Mesenchymal stem cell (in vitro differentiated cells and primary cell): ENCODE measurements around the gene ELK4.

ENCODE experiments used
- DNase-seq: peaks from one replicate; pipeline ENCODE4 v3.0.0-alpha.2; 2013
- H2AFZ ChIP-seq: one replicate; pipeline ENCODE4 v1.6.1; 2013; ENCODE audit warnings: low read depth, mild to moderate bottlenecking, control low read depth, inconsistent platforms, low read length, moderate library complexity
- H2AK5ac ChIP-seq: 2 replicates; pipeline ENCODE4 v1.6.1; 2013; ENCODE audit warnings: low read length, moderate library complexity, mild to moderate bottlenecking, inconsistent platforms; ENCODE audit not compliant: severe bottlenecking
- H2BK120ac ChIP-seq: one replicate; pipeline ENCODE4 v1.6.1; 2013; ENCODE audit warnings: low read depth, mild to moderate bottlenecking, inconsistent platforms, low read length, moderate library complexity
- H2BK12ac ChIP-seq, 2 experiments: one replicate each; pipeline ENCODE4 v1.6.1; 2013; ENCODE audit warnings: inconsistent platforms in 2 of 2, low read length in 2 of 2, mild to moderate bottlenecking in 2 of 2, moderate library complexity in 2 of 2, control low read depth in 1 of 2
- H2BK15ac ChIP-seq: one replicate; pipeline ENCODE4 v1.6.1; 2013; ENCODE audit warnings: mild to moderate bottlenecking, low read depth, inconsistent platforms; ENCODE audit not compliant: poor library complexity, severe bottlenecking
- H2BK5ac ChIP-seq: 2 replicates; pipeline ENCODE4 v1.6.1; 2013; ENCODE audit warnings: low read depth, mild to moderate bottlenecking, low read length, control low read depth, inconsistent platforms; ENCODE audit not compliant: poor library complexity, severe bottlenecking
- H3K14ac ChIP-seq, 2 experiments: one replicate each; pipeline ENCODE4 v1.6.1; 2013; ENCODE audit warnings: inconsistent platforms in 2 of 2, low read length in 2 of 2, control low read depth in 1 of 2, mild to moderate bottlenecking in 1 of 2, moderate library complexity in 1 of 2
- H3K18ac ChIP-seq, 2 experiments: one replicate each; pipeline ENCODE4 v1.6.1; 2013; ENCODE audit warnings: inconsistent platforms in 2 of 2, low read length in 2 of 2, control low read depth in 1 of 2, low read depth in 1 of 2, mild to moderate bottlenecking in 1 of 2
- H3K23ac ChIP-seq, 2 experiments: one replicate each; pipeline ENCODE4 v1.6.1; 2013; ENCODE audit warnings: inconsistent platforms in 2 of 2, low read length in 2 of 2, mild to moderate bottlenecking in 2 of 2, moderate library complexity in 2 of 2, control low read depth in 1 of 2
- H3K27ac ChIP-seq: 2 replicates; pipeline ENCODE4 v1.5.1; 2013; ENCODE audit warnings: mild to moderate bottlenecking, moderate library complexity, low read length, control low read depth, inconsistent platforms; ENCODE audit not compliant: poor library complexity, severe bottlenecking
- H3K27me3 ChIP-seq, 2 experiments: 2 replicates each; pipeline versions ENCODE4 v1.6.1 to v1.7.0; 2013; ENCODE audit warnings: low read length in 2 of 2, mild to moderate bottlenecking in 2 of 2, moderate library complexity in 2 of 2, control low read depth in 1 of 2, inconsistent platforms in 1 of 2; ENCODE audit not compliant: control insufficient read depth in 1 of 2, insufficient read depth in 1 of 2
- H3K36me3 ChIP-seq, 2 experiments: 2 replicates each; pipeline versions ENCODE4 v1.6.1 to v1.7.0; 2013; ENCODE audit warnings: low read length in 2 of 2, control low read depth in 1 of 2, inconsistent platforms in 1 of 2, low read depth in 1 of 2, mild to moderate bottlenecking in 1 of 2; ENCODE audit not compliant: insufficient read depth in 2 of 2, control insufficient read depth in 1 of 2
- H3K4ac ChIP-seq, 2 experiments: one replicate each; pipeline ENCODE4 v1.6.1; 2013; ENCODE audit warnings: inconsistent platforms in 2 of 2, low read length in 2 of 2, mild to moderate bottlenecking in 2 of 2, moderate library complexity in 2 of 2, control low read depth in 1 of 2, low read depth in 1 of 2
- H3K4me1 ChIP-seq: 2 replicates; pipeline ENCODE4 v1.6.1; 2013; ENCODE audit warnings: low read depth, low read length, control low read depth; ENCODE audit not compliant: control insufficient read depth, insufficient read depth
- H3K4me2 ChIP-seq: 2 replicates; pipeline ENCODE4 v1.6.1; 2013; ENCODE audit warnings: low read length, mild to moderate bottlenecking, inconsistent platforms; ENCODE audit not compliant: poor library complexity, severe bottlenecking
- H3K4me3 ChIP-seq, 2 experiments: 2 replicates each; pipeline versions ENCODE4 v1.5.1 to v1.7.0; 2013; ENCODE audit warnings: low read length in 2 of 2, mild to moderate bottlenecking in 2 of 2, control low read depth in 1 of 2, low read depth in 1 of 2; ENCODE audit not compliant: insufficient read depth in 1 of 2
- H3K79me1 ChIP-seq: replicated peaks from 2 replicates; pipeline ENCODE4 v1.6.1; 2013; ENCODE audit warnings: mild to moderate bottlenecking, control low read depth, low read length, inconsistent platforms; ENCODE audit not compliant: poor library complexity, severe bottlenecking
- H3K9ac ChIP-seq: 2 replicates; pipeline ENCODE4 v1.7.0; 2013; ENCODE audit warnings: mild to moderate bottlenecking, low read length, moderate library complexity
- H3K9me3 ChIP-seq: 2 replicates; pipeline ENCODE4 v1.7.0; 2013; ENCODE audit warnings: mild to moderate bottlenecking, low read length; ENCODE audit not compliant: control insufficient read depth
- H4K8ac ChIP-seq: one replicate; pipeline ENCODE4 v1.6.1; 2013; ENCODE audit warnings: inconsistent platforms, mild to moderate bottlenecking, low read length, moderate library complexity
- H4K91ac ChIP-seq: one replicate; pipeline ENCODE4 v1.6.1; 2013; ENCODE audit warnings: mild to moderate bottlenecking, low read length, inconsistent platforms
- WGBS: methylation state at CpG from one replicate; pipeline ENCODE4 v1.1.7; 2013; ENCODE audit warnings: mixed read lengths; 5-methylcytosine and 5-hydroxymethylcytosine counted together

Gene ELK4

GRCh38 chr1:205613854-205614412 is 17.9 kb downstream of the ELK4 start:
- Histone ChIP-seq H2AFZ (no peak overlapping the region), H3K4me3 (no peak overlapping the region), H3K4ac (no peak overlapping the region), H3K9me3 (no peaks in the 10 kb centered on the region), H3K79me1 (peaks cover 13% of the 10 kb centered on the region), H3K9ac (no peak overlapping the region), H3K4me2 (no peak overlapping the region), H3K27me3 (no peaks in the 10 kb centered on the region), H3K27ac (no peak overlapping the region), H2BK15ac (no peak overlapping the region), H3K14ac (no peak overlapping the region), H3K18ac (no peak overlapping the region), H3K23ac (no peak overlapping the region), H2BK5ac (no peak overlapping the region), H4K8ac (no peak overlapping the region), H4K91ac (no peak overlapping the region), H3K36me3 (peaks cover 12 to 67% of the 10 kb centered on the region in 2 experiments), H2BK120ac (no peak overlapping the region), H3K4me1 (no peaks in the 10 kb centered on the region), H2BK12ac (no peak overlapping the region), H2AK5ac (no peak overlapping the region)
- WGBS = 100% methylated on average over 1 of the region's 2 CpGs
- no peak for DNase-seq

- no peak overlapping the region for H2AFZ ChIP-seq
- H3K4me3 ChIP-seq = no peak overlapping the region
- no peak overlapping the region for H3K27ac ChIP-seq
- no peaks in the 10 kb centered on the region for H3K4me1 ChIP-seq
- H3K18ac ChIP-seq = no peak overlapping the region
- H3K4me2 ChIP-seq = no peak overlapping the region
- no peak overlapping the region for H3K23ac ChIP-seq
- peaks cover 3 to 57% of the 10 kb centered on the region in 2 experiments for H3K36me3 ChIP-seq
- DNase-seq = no peak
- H3K27me3 ChIP-seq = no peaks in the 10 kb centered on the region
- no peak overlapping the region for H4K91ac ChIP-seq
- no peak overlapping the region for H4K8ac ChIP-seq
- no peaks in the 10 kb centered on the region for H3K9me3 ChIP-seq
- no peak overlapping the region for H2AK5ac ChIP-seq
- H3K79me1 ChIP-seq = peaks cover 6% of the 10 kb centered on the region
- no peak overlapping the region for H3K14ac ChIP-seq
- H2BK15ac ChIP-seq = no peak overlapping the region
- no peak overlapping the region for H3K9ac ChIP-seq
- H2BK12ac ChIP-seq = no peak overlapping the region
- no peak overlapping the region for H2BK120ac ChIP-seq
- no peak overlapping the region for H2BK5ac ChIP-seq
- 100% methylated on average over 1 of the region's 1 CpG for WGBS
- H3K4ac ChIP-seq = no peak overlapping the region
These were observed 19.3 kb downstream of the ELK4 start for GRCh38 chr1:205612556-205612955.

- DNase-seq = no peak
- Histone ChIP-seq H3K36me3 (peaks cover 2 to 55% of the 10 kb centered on the region in 2 experiments), H3K27me3 (no peaks in the 10 kb centered on the region)
These were observed 19.7 kb downstream of the ELK4 start for GRCh38 chr1:205612104-205612503.

GRCh38 chr1:205610901-205611466 is 20.8 kb downstream of the ELK4 start:
- WGBS = 92% methylated on average over 3 of the region's 3 CpGs
- H3K27ac ChIP-seq = no peak overlapping the region

More at GRCh38 chr1:205612104-205612503, 19.7 kb downstream of the ELK4 start:
- no peak overlapping the region for H3K4ac ChIP-seq
- H2BK5ac ChIP-seq = no peak overlapping the region
- H3K4me3 ChIP-seq = no peak overlapping the region
- H3K9ac ChIP-seq = no peak overlapping the region
- no peak overlapping the region for H2AFZ ChIP-seq
- no peak overlapping the region for H4K91ac ChIP-seq
- no peak overlapping the region for H2BK15ac ChIP-seq
- no peak overlapping the region for H3K4me2 ChIP-seq
- H2BK120ac ChIP-seq = no peak overlapping the region
- no peak overlapping the region for H2BK12ac ChIP-seq
- H3K9me3 ChIP-seq = no peaks in the 10 kb centered on the region
- no peak overlapping the region for H2AK5ac ChIP-seq
- no peak overlapping the region for H3K14ac ChIP-seq
- no peak overlapping the region for H3K23ac ChIP-seq
- H3K18ac ChIP-seq = no peak overlapping the region
- no peaks in the 10 kb centered on the region for H3K4me1 ChIP-seq
- no peak overlapping the region for H4K8ac ChIP-seq
- WGBS = 100% methylated on average over 1 of the region's 3 CpGs
- H3K27ac ChIP-seq = no peak overlapping the region
- peaks cover 6% of the 10 kb centered on the region for H3K79me1 ChIP-seq

More at GRCh38 chr1:205610901-205611466, 20.8 kb downstream of the ELK4 start:
- Histone ChIP-seq H4K91ac (no peak overlapping the region), H2AFZ (no peak overlapping the region), H3K4me1 (no peaks in the 10 kb centered on the region), H3K36me3 (peaks cover 6 to 43% of the 10 kb centered on the region in 2 experiments), H3K14ac (no peak overlapping the region), H3K18ac (no peak overlapping the region), H3K23ac (no peak overlapping the region), H2BK5ac (no peak overlapping the region), H2BK15ac (no peak overlapping the region), H2AK5ac (no peak overlapping the region), H3K4me3 (no peak overlapping the region), H3K4ac (no peak overlapping the region), H3K9ac (no peak overlapping the region), H2BK12ac (no peak overlapping the region), H3K9me3 (no peaks in the 10 kb centered on the region), H2BK120ac (no peak overlapping the region), H3K4me2 (no peak overlapping the region), H3K79me1 (peaks cover 7% of the 10 kb centered on the region), H3K27me3 (no peaks in the 10 kb centered on the region), H4K8ac (no peak overlapping the region)
- no peak for DNase-seq
